SK-N-SH (cell line): ENCODE measurements around the gene IL10RA. TPM values are rescaled to one million over a fixed set of nuclear protein-coding genes. Genes with fewer than 3 reads are reported as not detected.

Experiments used
- CTCF ChIA-PET: fragments of 300-600, 350-600 bp; formaldehyde crosslinking; extraction: SDS; loops from one replicate; lab custom pipeline; 2021; lab: Yijun Ruan, JAX
- POLR2A ChIA-PET: fragments of 350-600 bp; sonication (Branson Sonifier 250); formaldehyde crosslinking; extraction: SDS; loops from one replicate; lab custom pipeline; 2020; ENCODE audit warnings: antibody characterized with exemption, inconsistent platforms; lab: Yijun Ruan, JAX
- DNase-seq: peaks from one replicate; pipeline ENCODE4 v3.0.0; 2012
- H2AFZ ChIP-seq: fragments of 200-600 bp; sonication (generic); 2 replicates; pipeline ENCODE4 v1.8.1; 2016; ENCODE audit warnings: antibody characterized with exemption, mild to moderate bottlenecking, low read depth
- H3F3A ChIP-seq: fragments of 200-600 bp; sonication (generic); replicated peaks from 2 replicates; pipeline ENCODE3; 2016; ENCODE audit warnings: antibody characterized with exemption, mild to moderate bottlenecking; ENCODE audit not compliant: insufficient read depth
- H3K27ac ChIP-seq, 2 experiments: fragments of 200-500 bp in 1 of 2; fragments of 200-600 bp in 1 of 2; sonication (Bioruptor generic) in 1 of 2; sonication (generic), shearing (Covaris generic) in 1 of 2; 2 replicates each; pipeline versions ENCODE4 v1.5.1 to v1.6.1; 2014 to 2016; ENCODE audit warnings: low read depth in 2 of 2, inconsistent platforms in 1 of 2, low read length in 1 of 2, mild to moderate bottlenecking in 1 of 2, mixed read lengths in 1 of 2
- H3K27me3 ChIP-seq: fragments of 200-600 bp; sonication (generic), shearing (Covaris generic); 2 replicates; pipeline ENCODE4 v1.6.1; 2016; ENCODE audit warnings: mixed run types; ENCODE audit not compliant: insufficient read depth
- H3K36me3 ChIP-seq, 2 experiments: fragments of 200-500 bp in 1 of 2; fragments of 200-600 bp in 1 of 2; sonication (Bioruptor generic) in 1 of 2; sonication (generic) in 1 of 2; replicated peaks in 1 of 2; 2 replicates each; pipeline versions ENCODE3 to v1.5.1; 2014 to 2016; ENCODE audit warnings: low read length in 1 of 2, mild to moderate bottlenecking in 1 of 2; ENCODE audit not compliant: insufficient read depth in 2 of 2, control insufficient read depth in 1 of 2
- H3K4me1 ChIP-seq, 2 experiments: fragments of 200-500 bp in 1 of 2; fragments of 200-600 bp in 1 of 2; sonication (Bioruptor generic) in 1 of 2; sonication (generic), shearing (Covaris generic) in 1 of 2; 2 replicates each; pipeline versions ENCODE4 v1.5.1 to v1.6.1; 2014 to 2016; ENCODE audit warnings: low read depth in 1 of 2, low read length in 1 of 2, mixed run types in 1 of 2; ENCODE audit not compliant: insufficient read depth in 2 of 2, control insufficient read depth in 1 of 2
- H3K4me2 ChIP-seq: fragments of 200-600 bp; sonication (generic), shearing (Covaris generic); 2 replicates; pipeline ENCODE4 v1.6.1; 2017; ENCODE audit warnings: mixed run types
- H3K4me3 ChIP-seq, 2 experiments: fragments of 200-500 bp in 1 of 2; fragments of 200-600 bp in 1 of 2; sonication (Bioruptor generic) in 1 of 2; sonication (generic), shearing (Covaris generic) in 1 of 2; 2 replicates each; pipeline versions ENCODE4 v1.5.1 to v1.8.1; 2014 to 2016; ENCODE audit warnings: low read depth in 2 of 2, inconsistent platforms in 1 of 2, low read length in 1 of 2, mild to moderate bottlenecking in 1 of 2, mixed read lengths in 1 of 2, moderate library complexity in 1 of 2
- H3K79me2 ChIP-seq: fragments of 200-600 bp; sonication (generic); 2 replicates; pipeline ENCODE4 v1.8.1; 2017; ENCODE audit warnings: mild to moderate bottlenecking; ENCODE audit not compliant: insufficient read depth
- H3K9ac ChIP-seq: fragments of 200-600 bp; sonication (generic); 2 replicates; pipeline ENCODE4 v1.6.1; 2017; ENCODE audit warnings: mixed run types
- H3K9me2 ChIP-seq: fragments of 200-600 bp; sonication (generic); 2 replicates; pipeline ENCODE4 v1.6.1; 2017; ENCODE audit warnings: mixed run types
- H3K9me3 ChIP-seq: fragments of 200-600 bp; sonication (generic); 2 replicates; pipeline ENCODE4 v1.6.1; 2017; ENCODE audit warnings: mixed run types, mild to moderate bottlenecking, moderate library complexity
- H4K20me1 ChIP-seq: fragments of 200-600 bp; sonication (generic); 2 replicates; pipeline ENCODE4 v1.6.1; 2017; ENCODE audit warnings: mild to moderate bottlenecking, mixed run types; ENCODE audit not compliant: insufficient read depth
- CHD2 ChIP-seq: fragments of 150-350 bp; IDR thresholded peaks from 2 replicates; pipeline ENCODE4 v1.6.1; 2018; ENCODE audit warnings: low read length; ENCODE audit not compliant: partially characterized antibody
- ELF1 ChIP-seq: IDR thresholded peaks from 2 replicates; pipeline ENCODE4 v1.4.0; 2012
- EP300 ChIP-seq, 2 experiments: IDR thresholded peaks; 2 replicates each; pipeline versions ENCODE4 v1.4.0 to v1.6.1; 2012; ENCODE audit warnings: borderline replicate concordance in 1 of 2, low read depth in 1 of 2, low read length in 1 of 2
- FOSL2 ChIP-seq: IDR thresholded peaks from 2 replicates; pipeline ENCODE4 v1.4.0; 2012; ENCODE audit warnings: low read depth, mild to moderate bottlenecking, moderate library complexity, borderline replicate concordance
- NRF1 ChIP-seq: IDR thresholded peaks from 2 replicates; pipeline ENCODE4 v1.6.1; 2012; ENCODE audit warnings: low read depth, mild to moderate bottlenecking, low read length
- POLR2AphosphoS5 ChIP-seq: IDR thresholded peaks from 2 replicates; pipeline ENCODE4 v1.6.1; 2012; ENCODE audit warnings: low read depth, low read length
- RAD21 ChIP-seq: IDR thresholded peaks from 2 replicates; pipeline ENCODE4 v1.6.1; 2012; ENCODE audit warnings: mild to moderate bottlenecking, low read length
- RFX5 ChIP-seq: IDR thresholded peaks from 2 replicates; pipeline ENCODE4 v1.6.1; 2012; ENCODE audit warnings: mild to moderate bottlenecking, improper control_type of control experiment, low read length
- RXRA ChIP-seq: IDR thresholded peaks from 2 replicates; pipeline ENCODE4 v1.4.0; 2012; ENCODE audit warnings: low read depth, mild to moderate bottlenecking, borderline replicate concordance
- SIN3A ChIP-seq: IDR thresholded peaks from 2 replicates; pipeline ENCODE4 v1.6.1; 2012; ENCODE audit warnings: low read depth, mild to moderate bottlenecking, low read length, moderate library complexity, borderline replicate concordance
- SMC3 ChIP-seq: IDR thresholded peaks from 2 replicates; pipeline ENCODE4 v1.6.1; 2012; ENCODE audit warnings: low read depth, low read length, improper control_type of control experiment
- TAF1 ChIP-seq: IDR thresholded peaks from 2 replicates; pipeline ENCODE4 v1.6.1; 2012; ENCODE audit warnings: low read depth, mild to moderate bottlenecking, low read length, moderate library complexity, borderline replicate concordance
- YY1 ChIP-seq: IDR thresholded peaks from 2 replicates; pipeline ENCODE4 v1.4.0; 2012; ENCODE audit warnings: low read depth, mild to moderate bottlenecking
- WGBS: methylation state at CpG from one replicate; pipeline ENCODE4 v1.1.6; 2017; ENCODE audit warnings: low lambda C conversion rate; 5-methylcytosine and 5-hydroxymethylcytosine counted together
- polyA plus RNA-seq, 3 experiments: library from polyadenylated mRNA; depleted of rRNA; stranded (reverse); fragments of >200 nt; gene quantifications; 2 replicates each; pipeline ENCODE4 v1.2.3, GENCODE V29; 2012
- TF ChIP-seq, protein P1 (sequence below): fragments of 150-350 bp; IDR thresholded peaks from 2 replicates; pipeline ENCODE4 v1.6.1; 2017; ENCODE audit warnings: antibody characterized with exemption, low read length, low read depth, borderline replicate concordance
- TF ChIP-seq, protein P2 (sequence below): IDR thresholded peaks from 2 replicates; pipeline ENCODE4 v1.4.0; 2012; ENCODE audit warnings: low read depth, borderline replicate concordance
- TF ChIP-seq, protein P3 (sequence below): IDR thresholded peaks from 2 replicates; pipeline ENCODE4 v1.6.1; 2012; ENCODE audit warnings: mild to moderate bottlenecking, low read depth, low read length, moderate library complexity
- TF ChIP-seq, protein P4 (sequence below): IDR thresholded peaks from 2 replicates; pipeline ENCODE4 v1.4.0; 2012; ENCODE audit warnings: low read depth
- TF ChIP-seq, protein P5 (sequence below): IDR thresholded peaks from 2 replicates; pipeline ENCODE4; 2012

The IL10RA gene
- polyA plus RNA-seq, 1 of the 3 experiments (the other 2 are of a cell fraction): not detected

DNA sequence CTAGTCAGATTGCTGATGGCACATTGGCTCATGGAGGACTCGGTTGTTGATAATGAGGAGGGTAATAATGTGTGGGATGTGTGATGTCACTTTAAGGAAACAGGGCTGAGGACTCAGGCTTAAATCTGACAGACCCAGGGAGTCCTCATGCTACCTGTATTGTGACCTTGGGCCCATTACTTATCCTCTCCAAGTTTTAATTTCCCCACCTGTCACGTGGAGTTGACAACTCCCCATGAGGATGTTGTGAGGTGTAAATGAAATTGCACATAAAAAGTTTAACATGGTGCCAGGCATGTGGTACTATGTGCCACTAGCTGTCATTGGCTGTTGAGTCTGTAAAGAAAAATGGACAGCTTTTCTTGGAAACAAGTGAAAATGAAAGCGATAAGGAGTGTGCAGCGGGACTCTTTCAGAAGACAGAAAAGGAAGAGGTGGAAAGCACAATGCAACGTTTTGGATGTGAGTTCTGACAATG lies 15.3 kb downstream of the IL10RA start:
- TF ChIP-seq RFX5 (no peak), SIN3A (no peak), FOSL2 (no peak), EP300 (IDR thresholded peaks at IDR 0.05; ENCODE audit: borderline replicate concordance in 1 of 2, low read depth in 1 of 2, low read length in 1 of 2) (no peak), TAF1 (no peak), RAD21 (no peak), NRF1 (no peak), ELF1 (no peak), RXRA (no peak)
- TF ChIP-seq, protein P1, sequence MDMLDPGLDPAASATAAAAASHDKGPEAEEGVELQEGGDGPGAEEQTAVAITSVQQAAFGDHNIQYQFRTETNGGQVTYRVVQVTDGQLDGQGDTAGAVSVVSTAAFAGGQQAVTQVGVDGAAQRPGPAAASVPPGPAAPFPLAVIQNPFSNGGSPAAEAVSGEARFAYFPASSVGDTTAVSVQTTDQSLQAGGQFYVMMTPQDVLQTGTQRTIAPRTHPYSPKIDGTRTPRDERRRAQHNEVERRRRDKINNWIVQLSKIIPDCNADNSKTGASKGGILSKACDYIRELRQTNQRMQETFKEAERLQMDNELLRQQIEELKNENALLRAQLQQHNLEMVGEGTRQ: no peak
- TF ChIP-seq, protein P2, sequence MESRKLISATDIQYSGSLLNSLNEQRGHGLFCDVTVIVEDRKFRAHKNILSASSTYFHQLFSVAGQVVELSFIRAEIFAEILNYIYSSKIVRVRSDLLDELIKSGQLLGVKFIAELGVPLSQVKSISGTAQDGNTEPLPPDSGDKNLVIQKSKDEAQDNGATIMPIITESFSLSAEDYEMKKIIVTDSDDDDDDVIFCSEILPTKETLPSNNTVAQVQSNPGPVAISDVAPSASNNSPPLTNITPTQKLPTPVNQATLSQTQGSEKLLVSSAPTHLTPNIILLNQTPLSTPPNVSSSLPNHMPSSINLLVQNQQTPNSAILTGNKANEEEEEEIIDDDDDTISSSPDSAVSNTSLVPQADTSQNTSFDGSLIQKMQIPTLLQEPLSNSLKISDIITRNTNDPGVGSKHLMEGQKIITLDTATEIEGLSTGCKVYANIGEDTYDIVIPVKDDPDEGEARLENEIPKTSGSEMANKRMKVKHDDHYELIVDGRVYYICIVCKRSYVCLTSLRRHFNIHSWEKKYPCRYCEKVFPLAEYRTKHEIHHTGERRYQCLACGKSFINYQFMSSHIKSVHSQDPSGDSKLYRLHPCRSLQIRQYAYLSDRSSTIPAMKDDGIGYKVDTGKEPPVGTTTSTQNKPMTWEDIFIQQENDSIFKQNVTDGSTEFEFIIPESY: no peak
- Histone ChIP-seq H3K27ac (no peak overlapping the region), H3K36me3 (no peaks in the 10 kb centered on the region), H3K4me1 (no peaks in the 10 kb centered on the region), H2AFZ (no peak overlapping the region), H3F3A (no peaks in the 10 kb centered on the region), H4K20me1 (no peaks in the 10 kb centered on the region), H3K79me2 (no peaks in the 10 kb centered on the region), H3K9me3 (no peaks in the 10 kb centered on the region), H3K4me2 (no peak overlapping the region), H3K4me3 (no peak overlapping the region), H3K9me2 (no peaks in the 10 kb centered on the region), H3K9ac (no peak overlapping the region), H3K27me3 (no peaks in the 10 kb centered on the region)
- ChIA-PET CTCF (interaction anchor here (1.1 to 1.6 kb wide), 3 partner anchors 51 to 55 kb away, joined by 3 to 8 read pairs (median 4); no protein-coding TSS in a partner anchor), POLR2A (no interaction called here)
- 45% methylated on average over 5 of the region's 5 CpGs for WGBS
- DNase-seq: no peak

DNA sequence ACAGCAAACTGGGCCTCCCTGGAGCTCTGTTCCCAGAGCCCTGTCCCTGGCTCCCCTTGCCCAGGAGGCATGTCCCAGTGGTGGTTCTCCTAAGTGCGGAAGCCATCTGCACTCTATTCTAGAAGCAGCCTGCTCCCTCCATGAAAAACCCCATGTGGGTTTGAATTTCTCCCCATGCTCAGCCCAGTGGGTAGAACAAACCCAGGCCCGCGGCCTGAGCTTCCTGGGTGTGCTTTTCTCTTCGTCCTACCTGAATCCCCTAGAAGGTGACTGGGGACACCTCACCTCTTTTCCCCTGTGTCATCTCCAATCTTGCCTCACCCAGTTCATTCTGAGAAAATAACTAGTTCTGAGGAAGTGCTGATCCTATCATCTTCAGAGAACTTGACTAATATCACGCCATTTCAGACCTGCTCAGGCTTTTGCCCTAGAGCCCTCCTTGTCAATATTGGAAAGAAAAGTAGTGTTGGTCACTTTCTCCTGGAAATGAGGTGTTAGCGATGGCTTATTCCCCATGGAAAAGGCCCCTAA lies 15.9 kb downstream of the IL10RA start:
- Histone ChIP-seq H3K9me2 (no peaks in the 10 kb centered on the region), H3K9me3 (no peaks in the 10 kb centered on the region), H3K79me2 (no peaks in the 10 kb centered on the region), H3F3A (no peaks in the 10 kb centered on the region), H3K27me3 (no peaks in the 10 kb centered on the region), H3K9ac (no peak overlapping the region), H3K4me1 (no peaks in the 10 kb centered on the region), H3K36me3 (no peaks in the 10 kb centered on the region), H3K4me2 (no peak overlapping the region), H4K20me1 (no peaks in the 10 kb centered on the region), H2AFZ (no peak overlapping the region), H3K27ac (no peak overlapping the region), H3K4me3 (no peak overlapping the region)
- ChIA-PET CTCF (interaction anchor here (1.4 to 1.6 kb wide), 2 partner anchors 51 to 55 kb away, joined by 4 to 8 read pairs; no protein-coding TSS in a partner anchor), POLR2A (no interaction called here)
- DNase-seq: no peak
- WGBS: 54% methylated on average over 5 of the region's 6 CpGs
- TF ChIP-seq CHD2: no peak
- TF ChIP-seq, protein P3, sequence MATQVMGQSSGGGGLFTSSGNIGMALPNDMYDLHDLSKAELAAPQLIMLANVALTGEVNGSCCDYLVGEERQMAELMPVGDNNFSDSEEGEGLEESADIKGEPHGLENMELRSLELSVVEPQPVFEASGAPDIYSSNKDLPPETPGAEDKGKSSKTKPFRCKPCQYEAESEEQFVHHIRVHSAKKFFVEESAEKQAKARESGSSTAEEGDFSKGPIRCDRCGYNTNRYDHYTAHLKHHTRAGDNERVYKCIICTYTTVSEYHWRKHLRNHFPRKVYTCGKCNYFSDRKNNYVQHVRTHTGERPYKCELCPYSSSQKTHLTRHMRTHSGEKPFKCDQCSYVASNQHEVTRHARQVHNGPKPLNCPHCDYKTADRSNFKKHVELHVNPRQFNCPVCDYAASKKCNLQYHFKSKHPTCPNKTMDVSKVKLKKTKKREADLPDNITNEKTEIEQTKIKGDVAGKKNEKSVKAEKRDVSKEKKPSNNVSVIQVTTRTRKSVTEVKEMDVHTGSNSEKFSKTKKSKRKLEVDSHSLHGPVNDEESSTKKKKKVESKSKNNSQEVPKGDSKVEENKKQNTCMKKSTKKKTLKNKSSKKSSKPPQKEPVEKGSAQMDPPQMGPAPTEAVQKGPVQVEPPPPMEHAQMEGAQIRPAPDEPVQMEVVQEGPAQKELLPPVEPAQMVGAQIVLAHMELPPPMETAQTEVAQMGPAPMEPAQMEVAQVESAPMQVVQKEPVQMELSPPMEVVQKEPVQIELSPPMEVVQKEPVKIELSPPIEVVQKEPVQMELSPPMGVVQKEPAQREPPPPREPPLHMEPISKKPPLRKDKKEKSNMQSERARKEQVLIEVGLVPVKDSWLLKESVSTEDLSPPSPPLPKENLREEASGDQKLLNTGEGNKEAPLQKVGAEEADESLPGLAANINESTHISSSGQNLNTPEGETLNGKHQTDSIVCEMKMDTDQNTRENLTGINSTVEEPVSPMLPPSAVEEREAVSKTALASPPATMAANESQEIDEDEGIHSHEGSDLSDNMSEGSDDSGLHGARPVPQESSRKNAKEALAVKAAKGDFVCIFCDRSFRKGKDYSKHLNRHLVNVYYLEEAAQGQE: no peak
- TF ChIP-seq, protein P4, sequence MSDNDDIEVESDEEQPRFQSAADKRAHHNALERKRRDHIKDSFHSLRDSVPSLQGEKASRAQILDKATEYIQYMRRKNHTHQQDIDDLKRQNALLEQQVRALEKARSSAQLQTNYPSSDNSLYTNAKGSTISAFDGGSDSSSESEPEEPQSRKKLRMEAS: no peak
- no peak for TF ChIP-seq SMC3
- TF ChIP-seq POLR2AphosphoS5: no peak
- TF ChIP-seq, protein P5, sequence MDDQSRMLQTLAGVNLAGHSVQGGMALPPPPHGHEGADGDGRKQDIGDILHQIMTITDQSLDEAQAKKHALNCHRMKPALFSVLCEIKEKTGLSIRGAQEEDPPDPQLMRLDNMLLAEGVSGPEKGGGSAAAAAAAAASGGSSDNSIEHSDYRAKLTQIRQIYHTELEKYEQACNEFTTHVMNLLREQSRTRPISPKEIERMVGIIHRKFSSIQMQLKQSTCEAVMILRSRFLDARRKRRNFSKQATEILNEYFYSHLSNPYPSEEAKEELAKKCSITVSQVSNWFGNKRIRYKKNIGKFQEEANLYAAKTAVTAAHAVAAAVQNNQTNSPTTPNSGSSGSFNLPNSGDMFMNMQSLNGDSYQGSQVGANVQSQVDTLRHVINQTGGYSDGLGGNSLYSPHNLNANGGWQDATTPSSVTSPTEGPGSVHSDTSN: no peak
- TF ChIP-seq YY1: no peak
- TF ChIP-seq RXRA: no peak
